ENCODE results near the gene LIMCH1. TPM values are rescaled to one million over a fixed set of nuclear protein-coding genes. Genes with fewer than 3 reads are reported as not detected.

LIMCH1 gene
- total RNA-seq, 1 donor from 2014 or later = 257 TPM

GRCh38 chr4:41631523-41631922 is 93.6 kb downstream of the LIMCH1 start:
- Mint-ChIP-seq H3K4me3 (ENCODE audit: unreplicated experiment) (no peak overlapping the region), H3K4me1 (ENCODE audit: unreplicated experiment) (peaks cover 28% of the 10 kb centered on the region), H3K27ac (ENCODE audit: unreplicated experiment) (no peak overlapping the region), H3K9me3 (ENCODE audit: unreplicated experiment) (no peaks in the 10 kb centered on the region), H3K27me3 (ENCODE audit: unreplicated experiment) (peaks cover 5% of the 10 kb centered on the region), H3K36me3 (ENCODE audit: low read depth, unreplicated experiment) (peaks cover 59% of the 10 kb centered on the region)
- no peak for TF ChIP-seq CTCF (IDR thresholded peaks at IDR 0.05; ENCODE audit: unreplicated experiment)
- no peak for DNase-seq (ENCODE audit: low spot score)

GRCh38 chr4:41632481-41633073 is 94.6 kb downstream of the LIMCH1 start:
- H3K27ac Mint-ChIP-seq (ENCODE audit: unreplicated experiment) = no peak overlapping the region

GRCh38 chr4:41633321-41633720 is 95.4 kb downstream of the LIMCH1 start:
- H3K27ac Mint-ChIP-seq (ENCODE audit: unreplicated experiment) = no peak overlapping the region
- TF ChIP-seq CTCF (IDR thresholded peaks at IDR 0.05; ENCODE audit: unreplicated experiment) = no peak
- no peaks in the 10 kb centered on the region for H3K27me3 Mint-ChIP-seq (ENCODE audit: unreplicated experiment)
- H3K36me3 Mint-ChIP-seq (ENCODE audit: low read depth, unreplicated experiment) = peaks cover 48% of the 10 kb centered on the region
- no peaks in the 10 kb centered on the region for H3K9me3 Mint-ChIP-seq (ENCODE audit: unreplicated experiment)
- DNase-seq (ENCODE audit: low spot score) = no peak
- no peak overlapping the region for H3K4me3 Mint-ChIP-seq (ENCODE audit: unreplicated experiment)
- peaks cover 20% of the 10 kb centered on the region for H3K4me1 Mint-ChIP-seq (ENCODE audit: unreplicated experiment)

More at GRCh38 chr4:41632481-41633073, 94.6 kb downstream of the LIMCH1 start:
- no peak for TF ChIP-seq CTCF (IDR thresholded peaks at IDR 0.05; ENCODE audit: unreplicated experiment)
- Mint-ChIP-seq H3K4me1 (ENCODE audit: unreplicated experiment) (peaks cover 20% of the 10 kb centered on the region), H3K27me3 (ENCODE audit: unreplicated experiment) (peaks cover 2% of the 10 kb centered on the region), H3K4me3 (ENCODE audit: unreplicated experiment) (no peak overlapping the region), H3K9me3 (ENCODE audit: unreplicated experiment) (no peaks in the 10 kb centered on the region), H3K36me3 (ENCODE audit: low read depth, unreplicated experiment) (peaks cover 50% of the 10 kb centered on the region)
- DNase-seq (ENCODE audit: low spot score) = no peak

GRCh38 chr4:41635441-41635840 is 97.5 kb downstream of the LIMCH1 start:
- Mint-ChIP-seq H3K9me3 (ENCODE audit: unreplicated experiment) (no peaks in the 10 kb centered on the region), H3K4me3 (ENCODE audit: unreplicated experiment) (no peak overlapping the region), H3K4me1 (ENCODE audit: unreplicated experiment) (peaks cover 26% of the 10 kb centered on the region), H3K27ac (ENCODE audit: unreplicated experiment) (no peak overlapping the region), H3K36me3 (ENCODE audit: low read depth, unreplicated experiment) (peaks cover 44% of the 10 kb centered on the region), H3K27me3 (ENCODE audit: unreplicated experiment) (no peaks in the 10 kb centered on the region)
- no peak for TF ChIP-seq CTCF (IDR thresholded peaks at IDR 0.05; ENCODE audit: unreplicated experiment)
- no peak for DNase-seq (ENCODE audit: low spot score)

- Mint-ChIP-seq H3K4me1 (ENCODE audit: unreplicated experiment) (peaks cover 11% of the 10 kb centered on the region), H3K36me3 (ENCODE audit: low read depth, unreplicated experiment) (peaks cover 23% of the 10 kb centered on the region), H3K27ac (ENCODE audit: unreplicated experiment) (no peak overlapping the region), H3K27me3 (ENCODE audit: unreplicated experiment) (no peaks in the 10 kb centered on the region), H3K4me3 (ENCODE audit: unreplicated experiment) (no peak overlapping the region), H3K9me3 (ENCODE audit: unreplicated experiment) (no peaks in the 10 kb centered on the region)
- TF ChIP-seq CTCF (IDR thresholded peaks at IDR 0.05; ENCODE audit: unreplicated experiment) = no peak
- DNase-seq (ENCODE audit: low spot score) = no peak
Measured at GRCh38 chr4:41638203-41638602, 100.2 kb downstream of the LIMCH1 start.
